HG03457 (cell line): ENCODE results near the gene TIMP1.
"Not testable (repeated sequence)": the region's sequence is repeated elsewhere in the genome, so short reads cannot be mapped to it uniquely, and the experiment has no call there.

Experiments used
- ATAC-seq: cut with Tn5 transposase; IDR thresholded peaks from one replicate; pipeline ENCODE4 v1.9.1; 2021; ENCODE audit warnings: moderate number of reproducible peaks; ENCODE audit not compliant: unreplicated experiment

The TIMP1 gene

GRCh38 chrX:47603125-47603524, 20.9 kb downstream of the TIMP1 start:
- ATAC-seq, result not testable (repeated sequence)

- no peak for ATAC-seq
Measured at GRCh38 chrX:47605024-47605423, 22.8 kb downstream of the TIMP1 start.

DNA sequence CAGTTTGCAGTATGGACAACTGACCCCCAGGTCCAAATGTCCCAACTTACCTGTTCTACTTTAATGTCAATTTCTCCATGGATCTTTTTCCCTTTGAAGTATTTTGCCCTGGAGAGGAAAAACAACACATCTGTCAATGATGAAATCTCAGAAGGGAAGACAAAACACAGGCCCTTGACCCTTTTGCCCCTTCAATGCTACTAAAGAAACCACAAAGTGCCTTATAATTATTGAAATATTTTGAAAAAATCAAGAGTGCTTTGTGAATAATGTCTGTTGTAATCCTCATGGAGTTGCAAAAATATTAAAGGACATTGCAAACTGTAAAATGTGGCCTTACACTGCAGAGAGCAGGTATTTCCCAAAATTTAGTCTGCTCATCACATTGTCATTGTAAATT, 24.9 kb downstream of the TIMP1 start:
- no peak for ATAC-seq

DNA sequence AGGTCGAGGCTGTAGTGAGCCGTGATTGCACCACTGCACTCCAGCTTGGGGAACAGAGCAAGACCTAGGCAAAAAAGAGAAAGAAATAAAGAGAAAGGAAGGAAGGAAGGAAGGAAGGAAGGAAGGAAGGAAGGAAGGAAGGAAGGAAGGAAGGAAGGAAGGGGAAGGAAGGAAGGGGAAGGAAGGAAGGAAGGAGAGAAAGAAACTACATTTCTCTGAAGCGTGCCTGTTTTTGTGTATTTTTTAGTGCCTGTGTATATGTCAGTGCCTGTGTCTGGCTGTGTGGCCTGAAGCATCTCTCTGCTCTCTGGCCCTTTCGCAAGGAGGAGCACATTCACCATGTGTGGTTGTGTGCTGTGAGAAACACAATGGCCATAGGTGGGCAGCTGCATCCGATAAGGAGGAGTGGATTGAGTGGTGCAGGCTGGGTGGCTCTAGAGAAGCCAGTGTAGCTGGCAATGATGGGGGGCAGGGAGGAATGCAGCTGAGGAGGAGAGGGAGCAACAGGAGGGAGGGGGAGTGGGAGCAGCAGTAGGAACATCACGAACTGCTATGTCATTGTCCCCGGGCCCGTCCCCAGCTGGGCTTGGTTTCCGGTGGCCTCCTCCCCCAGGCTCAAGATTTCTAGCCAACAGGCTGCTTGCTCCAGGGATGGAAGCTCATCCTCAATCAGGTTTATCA, 26.0 kb downstream of the TIMP1 start:
- ATAC-seq, result no peak

DNA sequence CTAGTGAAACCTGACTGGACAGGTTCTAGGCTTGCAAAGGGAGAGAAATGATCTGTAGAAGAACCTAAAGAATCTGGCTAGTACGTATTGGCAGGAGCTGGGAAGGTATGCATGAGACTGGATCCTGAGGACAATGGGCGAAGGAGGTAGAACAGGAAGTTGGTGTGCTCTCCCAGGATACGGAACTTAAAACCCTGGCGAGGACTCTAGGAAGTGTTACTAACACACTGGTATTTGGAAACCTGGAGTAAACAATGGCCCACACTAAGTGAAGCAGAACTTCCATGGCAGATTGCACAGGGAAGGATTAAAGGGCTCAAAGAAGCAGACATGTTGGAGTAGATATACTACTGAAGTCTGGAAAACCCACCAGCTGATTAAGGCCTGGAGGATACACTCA, 28.3 kb downstream of the TIMP1 start:
- ATAC-seq, result no peak

- ATAC-seq, result no peak
Measured at GRCh38 chrX:47611489-47611888, 29.3 kb downstream of the TIMP1 start.

DNA sequence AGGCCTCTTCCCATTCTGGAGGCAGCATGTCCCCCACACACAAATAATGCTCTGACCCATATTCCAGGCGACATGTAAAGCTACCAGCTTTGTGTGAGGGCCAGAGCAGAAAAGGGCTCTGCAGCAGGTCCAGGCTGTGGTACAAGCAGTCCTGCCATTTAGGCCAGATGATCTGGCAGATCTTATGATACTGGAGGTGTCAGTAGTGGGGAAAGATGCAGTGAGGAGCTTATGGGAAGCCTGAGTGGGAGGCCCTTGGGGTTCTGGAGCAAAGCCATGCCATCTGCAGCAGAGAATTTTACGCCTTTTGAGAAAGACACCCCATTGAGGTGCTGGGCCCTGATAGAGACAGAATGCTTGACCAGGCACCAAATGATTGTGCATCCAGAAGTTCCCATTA, 29.7 kb downstream of the TIMP1 start:
- ATAC-seq, result no peak

DNA sequence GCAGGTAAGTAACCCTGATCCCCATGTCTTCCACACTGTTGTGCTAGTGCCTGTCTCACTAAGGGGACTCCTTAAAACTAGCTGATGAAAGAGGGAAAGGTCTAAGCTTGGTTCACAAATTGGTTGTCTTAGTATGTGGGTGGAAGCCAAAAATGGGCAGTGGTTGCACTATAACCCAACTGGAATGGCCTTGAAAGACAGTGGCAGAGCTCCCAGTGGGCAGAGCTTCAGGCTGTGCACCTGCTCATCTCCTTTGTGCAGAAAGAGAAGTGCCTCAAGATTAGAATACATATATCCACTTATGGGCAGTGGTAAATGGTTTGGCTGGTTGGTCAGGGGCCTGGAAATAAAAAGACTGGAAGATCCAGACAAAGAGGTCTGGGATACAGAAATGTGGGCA, 30.2 kb downstream of the TIMP1 start:
- no peak for ATAC-seq

GRCh38 chrX:47613082-47613481, 30.8 kb downstream of the TIMP1 start:
- ATAC-seq, result no peak

DNA sequence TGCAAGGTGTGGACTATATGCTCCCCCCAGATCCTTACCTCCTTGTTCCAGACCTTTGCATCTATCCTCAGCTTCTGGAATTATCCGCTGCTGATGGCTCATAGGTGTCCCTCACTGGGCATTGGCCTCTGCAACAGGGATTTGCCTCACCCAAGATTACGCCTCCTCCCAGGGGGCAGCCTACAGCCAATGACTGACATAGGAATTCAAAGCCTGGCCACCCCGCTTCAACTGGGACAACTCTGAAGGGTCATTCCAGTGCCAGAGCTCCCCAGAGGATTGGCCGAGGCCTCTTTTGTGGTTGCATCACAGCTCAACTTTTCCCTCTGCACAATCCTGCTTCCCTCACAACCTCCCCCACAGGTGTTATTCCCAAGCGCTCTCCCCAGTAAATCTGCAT, 32.4 kb downstream of the TIMP1 start:
- no peak for ATAC-seq

GRCh38 chrX:47618923-47619485, 36.8 kb downstream of the TIMP1 start:
- no peak for ATAC-seq

GRCh38 chrX:47619486-47620302, 37.5 kb downstream of the TIMP1 start, which contains the start of gene SYN1:
Gene SYN1 (minus strand): TSS chrX:47619857. CDS start chrX:47619728, 129 bp downstream.
- ATAC-seq, result peak; percentile 67

DNA sequence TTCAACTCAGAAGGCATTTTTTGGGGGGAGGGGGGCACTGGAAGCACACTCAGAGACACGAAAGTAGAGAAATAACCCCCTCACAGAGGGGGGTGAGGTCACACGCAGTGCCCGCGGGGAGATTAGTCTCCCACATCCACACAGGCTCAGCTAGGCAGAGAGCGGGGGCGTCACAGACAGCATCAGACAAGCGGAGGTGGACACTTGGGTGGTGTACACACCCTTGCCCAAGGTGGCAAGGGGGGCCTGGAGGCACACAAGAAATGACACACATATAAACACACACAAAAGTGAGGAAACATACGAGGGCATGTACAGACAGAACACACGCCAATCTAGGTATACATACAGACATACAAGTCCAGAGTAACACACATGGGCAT, 38.1 kb downstream of the TIMP1 start:
- ATAC-seq, result no peak

- no peak for ATAC-seq
Measured at GRCh38 chrX:47621851-47622250, 39.6 kb downstream of the TIMP1 start.

GRCh38 chrX:47623540-47624027, 41.3 kb downstream of the TIMP1 start:
- ATAC-seq, result no peak

DNA sequence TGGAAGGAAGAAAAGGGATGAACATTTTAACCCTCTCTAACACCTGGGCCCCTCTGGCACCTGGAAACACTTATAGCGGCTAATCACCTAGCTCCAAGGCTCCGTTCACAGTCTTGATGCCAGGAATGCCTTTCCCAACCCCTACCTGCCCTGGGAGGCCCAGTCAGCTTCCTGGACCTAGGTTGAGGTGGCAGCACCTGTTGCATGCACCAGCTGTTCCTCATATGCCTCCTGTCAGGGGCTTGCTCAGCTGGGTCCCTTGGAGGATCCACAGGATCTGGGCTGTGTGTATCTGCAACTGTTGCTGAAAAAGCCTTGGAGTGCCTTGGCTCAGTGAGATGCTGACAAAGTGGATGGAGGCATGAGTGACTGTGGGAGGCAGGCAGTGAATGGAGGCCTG, 43.1 kb downstream of the TIMP1 start:
- ATAC-seq, result no peak

GRCh38 chrX:47628982-47629381, 46.7 kb downstream of the TIMP1 start:
- ATAC-seq, result no peak

DNA sequence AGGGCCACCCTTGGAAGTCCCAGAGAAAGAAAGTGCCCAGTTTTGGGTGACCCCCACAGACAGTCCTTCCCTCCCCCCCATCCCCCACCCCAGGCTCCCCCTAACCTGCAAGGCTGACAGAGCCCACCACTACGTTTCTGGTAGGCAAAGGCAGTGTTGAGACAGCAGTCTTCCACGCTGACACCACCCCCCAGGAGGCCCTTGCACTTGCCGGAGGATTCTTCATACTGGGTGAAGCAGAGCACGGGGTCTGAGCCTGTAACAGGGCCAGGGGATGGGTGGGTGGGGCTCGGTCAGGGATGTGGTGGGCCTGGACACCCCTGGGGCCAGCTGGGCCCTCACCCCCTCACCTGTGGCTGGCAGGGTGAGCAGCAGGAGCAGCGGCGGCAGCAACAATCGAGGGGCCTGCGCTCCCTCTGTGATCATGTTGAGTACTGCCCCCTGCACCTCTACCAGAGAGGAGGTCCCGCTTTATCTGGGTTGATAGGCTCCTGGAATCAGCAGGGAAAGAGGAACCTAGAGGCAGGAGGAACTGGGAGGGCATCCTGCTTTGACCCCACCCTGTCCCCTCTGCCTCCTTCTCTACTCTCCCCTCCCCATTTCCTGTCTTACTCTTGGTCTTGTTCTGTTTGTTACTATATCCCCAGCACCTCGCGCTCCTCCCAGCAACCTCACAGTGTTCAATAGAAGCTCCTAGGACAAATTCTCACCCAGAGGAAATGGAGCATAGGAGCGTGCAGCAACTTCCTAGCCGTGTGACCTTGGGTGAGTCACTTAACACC, 47.4 kb downstream of the TIMP1 start, which contains the start of gene CFP:
CFP (minus strand) TSS at position 512 of the 782 bp plus-strand sequence; CDS start at position 426, 86 bp downstream.
- no peak for ATAC-seq

- no peak for ATAC-seq
Measured at GRCh38 chrX:47631676-47632075, 49.4 kb downstream of the TIMP1 start.

DNA sequence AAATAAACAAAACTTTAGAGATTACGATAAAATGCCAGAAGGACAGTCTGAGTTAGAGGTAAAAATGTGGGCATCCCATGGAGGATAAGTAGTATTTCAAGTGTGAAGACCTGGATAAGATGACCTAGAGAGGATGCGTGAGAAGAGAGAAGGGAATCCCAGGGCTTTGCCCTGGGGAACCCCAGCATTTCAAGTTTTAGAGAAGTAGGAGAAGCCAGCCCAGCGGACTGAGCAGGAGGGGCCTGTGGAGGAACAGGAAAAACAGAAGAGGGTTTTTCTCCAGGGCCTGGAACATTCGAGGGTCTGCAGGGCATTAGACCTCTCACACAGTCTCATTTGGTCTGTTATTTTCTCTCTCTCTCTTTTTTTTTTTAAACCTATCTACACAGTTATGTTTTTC, 50.4 kb downstream of the TIMP1 start:
- ATAC-seq, result no peak
